CD8-positive, alpha-beta memory T cell (primary cell): ENCODE measurements around the gene RAPGEF5. TPM values are rescaled to one million over a fixed set of nuclear protein-coding genes. Genes with fewer than 3 reads are reported as not detected.
A peak's percentile ranks its signal among the peaks of the same experiment; 100 is the strongest.

Experiments
- CTCF ChIA-PET: fragments of 350-600 bp; sonication (Branson Sonifier 250); formaldehyde crosslinking; loops from one replicate; lab custom pipeline; 2021; ENCODE audit warnings: antibody characterized with exemption; lab: Charles Lee
- POLR2A ChIA-PET: fragments of 350-600 bp; sonication (Branson Sonifier 250); formaldehyde crosslinking; loops from one replicate; lab custom pipeline; 2021; ENCODE audit warnings: antibody characterized with exemption; lab: Charles Lee
- DNase-seq, 5 donors: peaks; one replicate each; pipeline versions ENCODE4 v3.0.0 to v3.0.0-alpha.2; 2020 to 2022; ENCODE audit warnings: mixed read lengths in 1 of 5
- H3K27ac ChIP-seq: one replicate; pipeline ENCODE4 v1.7.0; 2013; ENCODE audit warnings: low read depth, mild to moderate bottlenecking, low read length, moderate library complexity
- H3K27me3 ChIP-seq: 2 replicates; pipeline ENCODE4 v1.7.0; 2013; ENCODE audit warnings: low read length, mild to moderate bottlenecking; ENCODE audit not compliant: insufficient read depth, poor library complexity, severe bottlenecking
- H3K36me3 ChIP-seq: 2 replicates; pipeline ENCODE4 v1.7.0; 2013; ENCODE audit warnings: mild to moderate bottlenecking, low read length, moderate library complexity; ENCODE audit not compliant: insufficient read depth
- H3K4me1 ChIP-seq: 2 replicates; pipeline ENCODE4 v1.7.0; 2013; ENCODE audit warnings: mild to moderate bottlenecking, low read length, moderate library complexity; ENCODE audit not compliant: insufficient read depth
- H3K4me3 ChIP-seq: 2 replicates; pipeline ENCODE4 v1.7.0; 2013; ENCODE audit warnings: mild to moderate bottlenecking, low read length
- H3K9me3 ChIP-seq: 2 replicates; pipeline ENCODE4 v1.7.0; 2013; ENCODE audit warnings: mild to moderate bottlenecking, low read length
- H3K27ac Mint-ChIP-seq, 8 donors: one replicate each; pipeline ENCODE4 v1.8.0; 2020 to 2021; ENCODE audit warnings: mixed read lengths in 8 of 8, mild to moderate bottlenecking in 6 of 8, inconsistent platforms in 3 of 8, moderate library complexity in 3 of 8
- H3K27me3 Mint-ChIP-seq, 2 donors: one replicate each; pipeline ENCODE4 v1.8.0; 2020 to 2021; ENCODE audit warnings: mixed read lengths in 2 of 2, mild to moderate bottlenecking in 1 of 2, moderate library complexity in 1 of 2
- H3K36me3 Mint-ChIP-seq, 3 donors: one replicate each; pipeline ENCODE4 v1.8.0; 2020 to 2021; ENCODE audit warnings: mixed read lengths in 3 of 3, inconsistent platforms in 1 of 3, mild to moderate bottlenecking in 1 of 3
- H3K4me1 Mint-ChIP-seq, 3 donors: one replicate each; pipeline ENCODE4 v1.8.0; 2020 to 2021; ENCODE audit warnings: mixed read lengths in 3 of 3, inconsistent platforms in 1 of 3, mild to moderate bottlenecking in 1 of 3
- H3K4me3 Mint-ChIP-seq, 7 donors: one replicate each; pipeline ENCODE4 v1.8.0; 2020 to 2021; ENCODE audit warnings: mixed read lengths in 7 of 7, mild to moderate bottlenecking in 6 of 7, moderate library complexity in 4 of 7, inconsistent platforms in 2 of 7
- H3K9me3 Mint-ChIP-seq, 5 donors: one replicate each; pipeline ENCODE4 v1.8.0; 2020 to 2022; ENCODE audit warnings: mixed read lengths in 5 of 5, mild to moderate bottlenecking in 3 of 5, moderate library complexity in 2 of 5, inconsistent platforms in 1 of 5
- polyA plus RNA-seq: library from polyadenylated mRNA; unstranded; fragments of 300-500 nt; fragmentation: Illumina TruSeq; gene quantifications from one replicate; pipeline ENCODE4 v1.2.3, GENCODE V29; 2021
- total RNA-seq, 2 experiments: library from RNA; stranded (reverse); gene quantifications; one replicate each; pipeline ENCODE4 v1.2.3, GENCODE V29; 2021

RAPGEF5 gene
- total and polyA plus RNA-seq, 3 experiments from 2014 or later: 0.13 to 0.86 (median 0.50) TPM

DNA sequence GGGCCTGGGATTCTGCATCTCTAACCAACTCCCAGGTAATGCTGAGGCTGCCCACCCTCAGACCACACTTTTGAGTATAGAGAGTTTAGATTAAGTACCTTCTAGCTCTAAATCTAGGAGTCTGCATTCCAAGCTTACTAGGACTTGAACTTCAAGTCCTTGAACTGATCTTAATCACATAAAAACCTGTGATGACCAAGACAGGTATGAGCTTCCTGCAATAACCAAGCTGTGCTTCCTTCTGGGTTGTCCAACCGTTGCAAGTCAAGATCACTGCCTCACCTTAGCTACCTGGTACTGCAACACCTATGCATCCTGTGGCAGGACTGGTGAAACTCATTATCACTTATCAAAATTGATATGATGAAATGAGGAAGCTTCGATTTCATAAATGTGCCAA lies 32.9 kb upstream of the RAPGEF5 start:
- CTCF ChIA-PET: interaction anchor here (1.1 kb wide), 1 partner anchor 13 kb away, joined by 3 read pairs; no protein-coding TSS in a partner anchor
- POLR2A ChIA-PET: no interaction called here
- no peaks in the 10 kb centered on the region for H3K4me1 ChIP-seq
- peaks cover 3 to 23% of the 10 kb centered on the region in 2 donors for H3K27me3 Mint-ChIP-seq
- no peak overlapping the region for H3K4me3 Mint-ChIP-seq
- no peak overlapping the region for H3K27ac Mint-ChIP-seq
- no peak overlapping the region for H3K27ac ChIP-seq
- H3K36me3 ChIP-seq: no peaks in the 10 kb centered on the region
- no peak for DNase-seq
- H3K27me3 ChIP-seq: no peaks in the 10 kb centered on the region
- H3K4me1 Mint-ChIP-seq: peaks cover 4 to 5% (median 4%) of the 10 kb centered on the region in 3 donors
- no peaks in the 10 kb centered on the region for H3K36me3 Mint-ChIP-seq
- no peaks in the 10 kb centered on the region for H3K9me3 ChIP-seq
- no peaks in the 10 kb centered on the region for H3K9me3 Mint-ChIP-seq
- H3K4me3 ChIP-seq: no peak overlapping the region

DNA sequence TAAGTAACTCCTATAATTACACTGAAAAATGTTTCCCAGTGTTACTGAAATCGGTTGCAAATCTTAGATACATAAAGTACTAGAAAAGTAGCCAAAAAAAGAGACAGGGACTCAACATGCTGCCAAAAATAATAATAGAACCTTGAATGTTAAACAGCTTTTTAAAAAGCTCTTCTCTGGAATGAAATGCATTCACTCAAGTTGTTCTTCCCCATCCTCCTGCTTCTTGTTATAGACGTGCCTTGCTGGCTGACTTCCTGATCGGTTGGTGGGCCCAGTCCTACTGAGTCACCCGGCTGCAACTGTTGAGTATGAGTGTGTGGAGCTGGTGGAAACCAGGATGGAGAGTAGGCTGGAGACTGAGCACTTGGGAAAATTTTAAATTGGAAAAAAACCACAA lies 30.6 kb upstream of the RAPGEF5 start:
- no peak overlapping the region for H3K27ac Mint-ChIP-seq
- H3K27me3 ChIP-seq: no peaks in the 10 kb centered on the region
- H3K36me3 ChIP-seq: no peaks in the 10 kb centered on the region
- H3K4me3 Mint-ChIP-seq: no peak overlapping the region
- peaks cover 4 to 5% (median 4%) of the 10 kb centered on the region in 3 donors for H3K4me1 Mint-ChIP-seq
- POLR2A ChIA-PET: no interaction called here
- no peak for DNase-seq
- H3K27ac ChIP-seq: no peak overlapping the region
- no peaks in the 10 kb centered on the region for H3K9me3 Mint-ChIP-seq
- CTCF ChIA-PET: no interaction called here
- no peaks in the 10 kb centered on the region for H3K9me3 ChIP-seq
- H3K4me3 ChIP-seq: no peak overlapping the region
- H3K4me1 ChIP-seq: no peaks in the 10 kb centered on the region
- peaks cover 3 to 22% of the 10 kb centered on the region in 2 donors for H3K27me3 Mint-ChIP-seq
- no peaks in the 10 kb centered on the region for H3K36me3 Mint-ChIP-seq

DNA sequence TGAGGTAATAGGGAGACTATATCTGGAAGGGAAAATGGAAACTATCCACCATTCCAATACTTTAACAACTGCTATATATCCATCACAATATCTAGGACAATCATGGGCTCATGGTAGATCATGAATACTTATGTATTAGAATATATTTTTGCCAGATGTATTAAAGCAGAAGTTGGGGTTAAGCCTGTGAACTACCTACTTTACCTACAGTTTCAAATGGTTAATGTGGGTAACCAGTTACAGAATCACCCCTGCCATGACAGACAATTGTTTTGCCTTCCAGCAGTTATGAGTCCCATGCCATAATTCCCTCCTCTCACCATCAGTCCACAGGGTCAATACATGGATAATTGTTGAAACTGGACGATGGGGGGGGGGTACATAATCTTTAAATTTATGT lies 29.9 kb upstream of the RAPGEF5 start:
- no peak overlapping the region for H3K27ac Mint-ChIP-seq
- H3K4me1 ChIP-seq: no peaks in the 10 kb centered on the region
- H3K4me3 Mint-ChIP-seq: no peak overlapping the region
- H3K4me1 Mint-ChIP-seq: peaks cover 4 to 5% (median 4%) of the 10 kb centered on the region in 3 donors
- peaks cover 3 to 22% of the 10 kb centered on the region in 2 donors for H3K27me3 Mint-ChIP-seq
- no peaks in the 10 kb centered on the region for H3K36me3 ChIP-seq
- H3K36me3 Mint-ChIP-seq: no peaks in the 10 kb centered on the region
- POLR2A ChIA-PET: no interaction called here
- no peak overlapping the region for H3K4me3 ChIP-seq
- H3K27me3 ChIP-seq: no peaks in the 10 kb centered on the region
- CTCF ChIA-PET: no interaction called here
- no peaks in the 10 kb centered on the region for H3K9me3 Mint-ChIP-seq
- no peaks in the 10 kb centered on the region for H3K9me3 ChIP-seq
- DNase-seq: no peak
- H3K27ac ChIP-seq: no peak overlapping the region

DNA sequence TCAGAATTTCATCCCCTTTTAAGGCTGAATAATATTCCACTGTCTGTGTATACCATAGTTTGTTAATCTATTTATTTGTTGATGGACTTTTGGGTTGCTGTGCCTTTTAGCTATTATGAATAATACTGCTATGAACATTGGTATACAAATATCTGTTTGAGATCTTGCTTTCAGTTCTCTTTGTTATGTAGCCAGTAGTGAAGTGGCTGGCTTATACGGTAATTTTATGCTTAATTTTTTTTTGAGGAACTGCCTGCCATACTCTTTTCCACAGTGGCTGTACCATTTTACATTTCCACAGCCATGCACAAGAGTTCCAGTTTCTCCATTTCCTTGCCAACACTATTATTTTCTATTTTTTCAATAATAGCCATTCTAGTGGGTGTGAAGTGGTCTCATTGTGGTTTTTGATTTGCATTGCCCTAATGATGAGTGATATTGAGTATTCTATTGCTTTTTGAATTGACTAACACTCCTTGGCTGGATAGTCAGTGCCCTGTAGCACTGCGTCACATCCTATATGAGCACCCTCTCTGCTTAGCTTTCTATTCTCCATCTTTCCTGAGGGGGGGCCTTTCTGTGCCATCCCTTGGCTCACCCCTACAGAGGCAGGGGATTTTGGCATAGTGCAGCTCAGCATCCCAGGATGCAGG lies 29.4 kb upstream of the RAPGEF5 start:
- Mint-ChIP-seq H3K27ac (no peak overlapping the region), H3K27me3 (peaks cover 1 to 24% of the 10 kb centered on the region in 2 donors), H3K9me3 (no peaks in the 10 kb centered on the region), H3K36me3 (no peaks in the 10 kb centered on the region), H3K4me3 (no peak overlapping the region), H3K4me1 (peaks cover 4 to 5% (median 4%) of the 10 kb centered on the region in 3 donors)
- H3K9me3 ChIP-seq: no peaks in the 10 kb centered on the region
- no peaks in the 10 kb centered on the region for H3K4me1 ChIP-seq
- no peaks in the 10 kb centered on the region for H3K36me3 ChIP-seq
- H3K27me3 ChIP-seq: no peaks in the 10 kb centered on the region
- no peak for DNase-seq
- H3K27ac ChIP-seq: no peak overlapping the region
- ChIA-PET CTCF (no interaction called here), POLR2A (no interaction called here)
- H3K4me3 ChIP-seq: no peak overlapping the region

DNA sequence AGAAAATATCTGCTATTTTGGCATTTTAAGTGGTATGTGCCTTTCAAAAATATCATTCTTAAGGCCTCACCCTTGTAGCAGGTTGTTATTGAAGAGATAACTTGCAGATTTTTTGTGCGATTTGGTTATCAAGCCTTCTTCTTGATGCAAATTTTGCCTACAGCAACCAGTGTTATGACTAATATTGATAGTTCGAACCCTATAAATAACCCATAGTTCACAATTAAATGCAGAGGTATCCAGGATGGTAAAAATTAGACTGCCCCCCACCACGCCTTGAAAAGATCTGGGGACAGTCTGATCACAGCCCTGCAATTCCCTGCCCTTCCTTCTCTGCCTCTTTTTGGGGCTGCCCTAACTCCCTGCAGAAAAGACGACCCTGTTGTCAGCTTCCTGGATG lies 28.4 kb upstream of the RAPGEF5 start:
- Mint-ChIP-seq H3K4me1 (peaks cover 0 to under 1% (median under 1%) of the 10 kb centered on the region in 3 donors), H3K27ac (no peak overlapping the region), H3K27me3 (peaks cover 2 to 26% of the 10 kb centered on the region in 2 donors), H3K36me3 (no peaks in the 10 kb centered on the region), H3K4me3 (no peak overlapping the region), H3K9me3 (no peaks in the 10 kb centered on the region)
- Histone ChIP-seq H3K4me3 (no peak overlapping the region), H3K36me3 (no peaks in the 10 kb centered on the region), H3K27ac (no peak overlapping the region), H3K27me3 (no peaks in the 10 kb centered on the region), H3K4me1 (no peaks in the 10 kb centered on the region), H3K9me3 (no peaks in the 10 kb centered on the region)
- DNase-seq: no peak
- CTCF ChIA-PET: no interaction called here
- POLR2A ChIA-PET: no interaction called here

DNA sequence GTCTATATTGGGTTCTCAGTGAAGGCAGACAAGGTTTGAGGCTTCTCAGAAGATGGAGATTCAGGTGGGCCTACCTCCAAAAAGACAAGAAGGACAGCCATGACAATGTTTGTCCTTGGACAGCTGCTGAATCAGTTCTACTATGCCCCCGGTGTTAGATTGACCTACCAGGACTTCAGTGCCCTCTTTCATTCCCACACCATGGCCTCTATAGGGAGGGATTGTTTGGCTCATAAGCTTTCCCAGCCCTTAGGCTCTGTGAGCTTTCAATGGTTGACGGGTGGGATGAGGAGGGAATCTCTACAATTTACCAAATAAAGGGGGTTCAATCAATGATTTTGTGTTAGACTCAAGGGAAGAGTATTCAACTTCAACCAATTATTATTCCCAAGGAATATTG lies 23.4 kb upstream of the RAPGEF5 start:
- peaks cover 4 to 17% of the 10 kb centered on the region in 2 donors for H3K27me3 Mint-ChIP-seq
- no peak for DNase-seq
- H3K4me3 Mint-ChIP-seq: no peak overlapping the region
- Histone ChIP-seq H3K36me3 (no peaks in the 10 kb centered on the region), H3K27me3 (peaks cover 4% of the 10 kb centered on the region), H3K4me3 (no peak overlapping the region), H3K27ac (no peak overlapping the region), H3K9me3 (no peaks in the 10 kb centered on the region), H3K4me1 (no peaks in the 10 kb centered on the region)
- POLR2A ChIA-PET: no interaction called here
- no peak overlapping the region for H3K27ac Mint-ChIP-seq
- H3K9me3 Mint-ChIP-seq: no peaks in the 10 kb centered on the region
- no peaks in the 10 kb centered on the region for H3K36me3 Mint-ChIP-seq
- H3K4me1 Mint-ChIP-seq: no peaks in the 10 kb centered on the region
- CTCF ChIA-PET: no interaction called here

DNA sequence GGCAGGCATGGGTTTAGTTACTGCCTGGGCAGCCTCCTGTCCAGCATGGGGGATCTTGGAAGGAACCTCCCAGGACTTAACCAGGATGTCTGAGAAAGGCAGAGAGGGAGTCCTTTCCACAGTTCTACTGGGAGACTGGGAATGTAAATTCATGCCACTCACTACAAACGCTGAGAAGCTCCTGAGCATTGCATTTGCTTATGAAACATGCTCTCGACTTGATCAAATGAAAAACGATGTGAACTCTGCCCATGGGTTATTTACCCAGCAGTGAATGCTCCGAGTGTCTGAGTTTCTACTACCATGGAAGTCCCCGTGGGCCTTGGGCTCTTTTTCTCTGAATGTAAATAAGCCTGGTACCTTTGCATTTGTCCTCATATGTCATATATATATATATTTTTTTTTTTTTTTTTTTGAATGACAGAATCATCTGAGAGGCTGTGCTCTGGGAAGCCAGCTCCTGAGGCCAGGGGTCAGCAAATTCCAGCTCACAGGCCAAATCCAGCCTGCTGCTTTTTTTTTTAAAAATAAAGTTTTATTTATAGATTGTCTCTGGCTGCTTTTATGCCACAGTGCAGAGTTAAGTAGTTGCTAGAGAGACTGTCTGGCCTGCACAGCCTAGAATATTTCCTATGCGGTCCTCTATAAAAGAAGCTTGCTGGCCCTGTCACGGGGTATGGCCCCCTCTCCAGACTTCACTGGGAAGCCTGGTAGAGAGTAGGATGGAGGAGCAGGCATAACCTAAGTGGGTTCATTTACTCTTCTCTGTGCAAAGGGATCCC lies 21.4 kb upstream of the RAPGEF5 start:
- H3K9me3 Mint-ChIP-seq: no peaks in the 10 kb centered on the region
- no peak for DNase-seq
- peaks cover 4 to 7% of the 10 kb centered on the region in 2 donors for H3K27me3 Mint-ChIP-seq
- Histone ChIP-seq H3K4me3 (no peak overlapping the region), H3K36me3 (no peaks in the 10 kb centered on the region), H3K27me3 (peaks cover 4% of the 10 kb centered on the region), H3K9me3 (no peaks in the 10 kb centered on the region), H3K4me1 (no peaks in the 10 kb centered on the region), H3K27ac (no peak overlapping the region)
- H3K4me3 Mint-ChIP-seq: no peak overlapping the region
- H3K4me1 Mint-ChIP-seq: no peaks in the 10 kb centered on the region
- ChIA-PET POLR2A (no interaction called here), CTCF (no interaction called here)
- H3K27ac Mint-ChIP-seq: no peak overlapping the region
- H3K36me3 Mint-ChIP-seq: no peaks in the 10 kb centered on the region

DNA sequence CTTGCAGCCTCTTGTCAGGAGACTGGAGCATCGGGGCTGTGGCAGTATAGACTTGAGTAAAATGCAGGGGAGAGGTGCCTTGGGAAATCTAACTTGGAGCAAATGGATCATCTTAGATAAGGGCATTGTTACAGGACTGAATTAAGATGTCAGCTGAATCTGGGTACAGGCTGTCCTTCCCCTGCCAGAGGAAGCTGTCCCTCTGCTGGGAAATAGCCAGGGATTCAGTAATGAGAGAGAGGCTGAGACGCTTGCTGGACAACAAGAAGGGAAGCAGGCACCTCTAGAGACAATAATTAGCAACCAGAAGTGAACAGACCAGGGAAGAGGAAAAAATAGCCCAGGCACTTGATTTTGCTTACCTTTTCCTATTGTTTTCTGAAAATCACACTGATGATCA lies 20.7 kb upstream of the RAPGEF5 start:
- Mint-ChIP-seq H3K4me1 (no peaks in the 10 kb centered on the region), H3K27me3 (peaks cover 4 to 7% of the 10 kb centered on the region in 2 donors), H3K27ac (no peak overlapping the region), H3K9me3 (no peaks in the 10 kb centered on the region), H3K4me3 (peak overlapping the region in 1 of 7 donors; percentile 59), H3K36me3 (no peaks in the 10 kb centered on the region)
- no peak for DNase-seq
- Histone ChIP-seq H3K4me3 (no peak overlapping the region), H3K27ac (no peak overlapping the region), H3K27me3 (peaks cover 4% of the 10 kb centered on the region), H3K4me1 (no peaks in the 10 kb centered on the region), H3K36me3 (no peaks in the 10 kb centered on the region), H3K9me3 (no peaks in the 10 kb centered on the region)
- ChIA-PET CTCF (no interaction called here), POLR2A (no interaction called here)
